Stimulated activated CD4-positive, alpha-beta T cell treated with anti-CD3 and anti-CD28 coated beads, Interleukin-12 subunit alpha, Interleukin-12 subunit beta, amount 100 ng/mL, for 24 hours (primary cell): ENCODE data around the gene OCA2.

ENCODE experiments used
- DNase-seq, 2 experiments: peaks; one replicate each; pipeline ENCODE4 v3.0.0-alpha.2; 2020; ENCODE audit warnings: low read depth in 2 of 2

The OCA2 gene

DNA sequence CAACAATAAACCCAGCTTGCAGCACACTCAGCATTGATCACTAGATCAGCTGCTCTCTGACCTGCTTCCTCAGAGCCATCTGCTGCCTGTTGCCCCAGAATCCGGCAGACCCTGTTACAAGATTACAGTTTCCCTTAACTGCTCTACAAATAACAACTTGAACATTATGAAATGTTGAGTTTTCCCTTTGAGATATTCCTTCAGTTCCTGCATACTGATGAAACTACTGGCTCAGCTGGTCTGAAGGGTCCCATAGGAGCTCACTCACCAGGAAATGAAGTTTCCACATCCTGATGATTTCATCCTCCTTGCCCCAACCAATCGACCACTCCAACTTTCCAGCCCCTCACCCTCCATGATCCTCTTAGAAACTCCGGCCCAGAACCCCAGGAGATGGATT is 281.9 kb downstream of the OCA2 start:
- no peak for DNase-seq

DNA sequence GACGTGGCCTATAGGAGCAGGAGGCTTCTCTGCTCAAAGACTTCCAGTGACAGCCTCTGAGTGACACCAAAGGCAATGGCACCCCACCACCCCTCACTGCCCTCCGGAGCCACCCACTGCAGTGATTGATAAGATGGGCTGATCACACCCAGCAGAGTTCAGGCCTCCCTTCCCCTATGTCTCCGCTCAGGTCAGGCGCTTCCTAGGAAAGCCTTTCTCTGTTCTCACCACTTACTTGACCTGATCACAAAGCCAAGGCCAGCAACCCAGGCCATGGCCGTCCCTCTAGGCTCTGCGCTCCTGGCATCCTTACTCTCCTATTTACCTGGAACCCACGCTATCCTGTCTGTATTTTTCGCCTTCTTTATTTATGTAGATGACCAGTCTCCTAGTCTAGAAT is 282.3 kb downstream of the OCA2 start:
- no peak for DNase-seq

DNA sequence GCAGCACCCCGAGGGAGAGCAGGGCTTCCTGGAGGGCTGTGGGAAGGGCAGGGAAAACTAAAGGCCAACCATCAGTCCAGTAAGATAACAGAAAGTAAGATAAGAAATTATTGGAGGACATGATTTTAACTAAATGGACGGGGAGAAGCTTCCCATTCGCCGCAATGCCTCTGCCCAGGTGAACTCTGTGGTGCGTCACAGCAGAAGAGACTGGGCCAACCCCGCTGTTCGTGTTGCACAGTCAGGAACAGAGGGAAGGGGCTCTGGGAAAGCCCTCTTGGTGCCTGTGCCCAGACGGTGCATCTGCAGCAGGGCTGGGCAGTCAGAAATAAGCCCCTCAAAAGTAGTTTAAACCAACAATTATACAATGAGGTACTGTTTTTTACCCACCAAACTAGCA is 284.1 kb downstream of the OCA2 start:
- no peak for DNase-seq

DNA sequence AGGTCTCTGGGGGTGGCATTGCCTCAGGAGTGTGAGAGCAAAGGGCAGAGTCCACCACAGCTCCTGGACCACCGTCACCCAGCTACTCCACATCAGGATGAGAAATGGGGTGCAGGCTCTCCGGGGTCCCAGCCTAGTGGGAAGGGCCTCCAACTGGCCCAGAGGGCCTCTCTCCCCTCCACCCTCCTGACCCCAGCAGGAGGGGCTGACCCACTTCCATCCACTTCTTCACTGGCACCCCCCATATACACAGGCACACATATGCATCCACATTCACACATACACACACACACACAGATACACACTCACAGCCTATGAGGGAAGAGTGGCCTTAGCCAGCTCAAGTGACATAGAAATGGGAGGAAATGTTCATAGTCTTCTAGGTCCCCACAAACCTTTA is 286.0 kb downstream of the OCA2 start:
- no peak for DNase-seq

DNA sequence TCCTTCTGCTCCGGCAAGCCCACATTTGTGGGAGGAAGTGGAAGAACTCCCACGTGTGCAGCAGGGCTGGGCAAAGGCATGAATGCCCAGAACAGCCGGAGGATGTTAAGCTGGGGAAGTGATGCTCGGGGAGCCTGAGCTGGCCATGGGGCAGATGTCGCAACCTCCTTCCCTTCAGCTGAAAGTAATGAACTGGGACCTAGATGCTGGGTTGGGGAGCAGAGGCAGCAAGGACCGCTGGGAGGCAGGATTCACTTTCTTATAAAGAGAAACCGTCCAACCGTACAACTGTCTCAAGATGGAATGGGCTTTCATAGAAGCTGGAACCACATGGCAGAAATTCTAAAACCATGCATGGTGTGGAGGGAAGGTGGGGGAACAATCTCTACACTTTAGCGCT is 290.9 kb downstream of the OCA2 start:
- DNase-seq = no peak

DNA sequence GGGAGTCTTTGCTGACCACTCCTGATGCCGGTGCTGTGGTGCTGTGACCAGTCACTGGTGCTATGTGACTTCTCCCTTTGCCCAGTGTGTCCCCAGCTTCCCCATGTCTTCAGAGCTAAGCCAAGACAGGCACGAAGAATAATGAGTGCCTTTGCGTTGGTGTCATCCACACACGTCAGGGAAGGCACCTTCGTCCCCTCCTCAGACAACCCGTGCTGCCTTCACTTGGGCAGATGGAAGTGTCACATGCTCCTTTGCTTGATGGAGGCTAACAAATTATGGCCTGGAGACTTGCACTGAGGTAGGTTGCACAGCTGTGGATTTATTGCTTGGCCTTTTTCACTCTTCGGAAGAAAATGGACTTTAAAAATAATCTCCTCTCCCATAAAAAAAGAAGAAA is 291.8 kb downstream of the OCA2 start:
- DNase-seq = no peak

DNA sequence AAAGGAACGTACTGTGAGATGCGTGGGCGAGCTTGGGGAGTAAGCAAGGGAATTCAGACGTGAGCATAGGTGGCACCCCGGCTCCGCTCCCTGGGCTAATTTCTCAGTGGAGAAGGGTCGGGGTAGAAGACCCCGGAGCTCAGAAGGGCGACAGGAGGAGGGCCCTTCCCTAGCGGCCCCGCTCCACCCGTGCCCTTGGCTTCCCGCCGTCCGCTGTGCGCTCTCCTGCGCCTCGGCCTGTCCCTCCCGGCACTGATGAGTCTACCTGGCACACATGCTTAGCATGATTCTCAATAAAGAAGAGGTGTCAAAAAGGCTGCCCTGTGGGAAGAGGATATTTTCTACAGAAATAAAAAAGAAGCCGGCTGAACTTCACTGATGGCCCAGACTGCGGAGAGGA is 292.7 kb downstream of the OCA2 start:
- no peak for DNase-seq

DNA sequence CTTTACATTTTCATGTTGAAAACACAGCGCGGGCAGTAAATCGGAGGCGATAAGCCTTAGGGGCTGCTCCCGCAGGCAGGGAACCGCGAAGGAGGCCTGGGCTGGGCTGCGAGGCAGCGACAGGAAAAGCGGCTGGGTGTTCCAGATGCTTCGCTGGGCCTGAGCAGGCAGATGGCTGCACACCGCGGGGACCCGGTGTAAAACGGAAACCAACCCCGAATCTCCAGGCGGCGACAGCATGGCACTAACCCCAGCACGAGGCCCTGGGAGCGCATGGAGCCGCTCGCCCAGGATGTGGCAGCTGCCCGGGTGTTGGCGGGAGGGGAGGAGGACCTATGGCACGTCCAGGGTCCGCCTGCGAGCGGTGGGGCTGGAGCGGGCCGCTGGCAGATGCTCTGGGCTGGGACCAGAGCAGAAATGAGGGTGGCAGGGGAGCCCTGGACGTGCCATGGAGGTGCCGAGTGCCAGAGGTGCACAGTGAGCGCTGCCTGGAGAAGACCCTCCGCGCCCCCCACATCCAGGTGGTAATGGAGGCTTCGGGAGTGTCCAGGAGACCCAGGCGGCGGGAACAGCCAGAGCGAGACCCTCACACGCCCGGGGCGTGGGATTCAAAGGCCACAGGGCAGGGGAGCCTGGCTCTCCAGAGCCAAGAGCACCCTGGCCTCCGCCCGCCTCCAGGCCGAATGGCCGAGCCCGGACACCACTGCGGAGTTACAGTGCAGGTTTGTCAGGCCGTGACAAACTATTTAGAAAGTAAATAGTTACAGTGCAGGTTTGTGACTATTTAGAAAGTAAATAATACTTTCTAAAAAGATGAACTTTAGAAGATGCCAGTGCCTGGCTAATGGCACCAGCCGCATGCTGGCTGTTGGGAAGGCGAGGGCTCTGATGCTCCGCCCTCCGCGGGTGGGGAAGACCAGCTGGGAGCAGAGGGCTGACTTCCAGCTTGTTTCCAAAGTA is 293.6 kb downstream of the OCA2 start:
- no peak for DNase-seq

DNA sequence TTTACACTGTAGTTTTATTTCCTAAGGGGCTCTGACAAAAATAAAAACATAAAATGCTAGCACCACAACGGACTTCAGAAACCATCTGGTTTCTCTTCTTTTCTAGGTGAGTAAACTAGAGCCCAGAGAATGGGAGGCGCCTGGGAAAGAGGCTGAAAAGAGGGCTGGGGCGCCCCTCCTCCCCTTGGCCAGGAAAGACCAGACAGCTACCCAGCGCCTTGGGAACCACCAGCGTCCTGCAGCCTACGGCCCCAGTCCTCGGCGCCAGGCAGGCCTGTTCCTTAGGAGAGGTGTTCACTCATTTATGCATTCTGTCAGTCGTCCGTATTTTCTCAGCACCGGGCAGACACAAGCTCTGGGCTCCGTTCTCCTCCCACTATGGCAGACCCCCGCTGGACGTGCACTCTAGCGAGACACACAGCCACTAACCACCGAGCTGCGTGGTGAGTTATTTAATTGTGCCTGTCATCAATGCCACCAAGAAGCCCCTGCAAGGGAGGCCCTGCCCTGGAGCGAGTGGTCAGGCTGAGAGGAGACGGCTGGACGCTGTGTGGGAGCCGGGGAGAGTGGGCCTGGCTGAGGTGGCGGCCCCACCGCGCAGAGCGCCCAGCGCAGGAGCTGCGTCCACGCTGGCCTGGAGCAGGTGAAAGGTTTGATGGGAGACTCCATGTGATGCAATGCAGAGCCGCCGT is 294.4 kb downstream of the OCA2 start:
- DNase-seq = no peak

DNA sequence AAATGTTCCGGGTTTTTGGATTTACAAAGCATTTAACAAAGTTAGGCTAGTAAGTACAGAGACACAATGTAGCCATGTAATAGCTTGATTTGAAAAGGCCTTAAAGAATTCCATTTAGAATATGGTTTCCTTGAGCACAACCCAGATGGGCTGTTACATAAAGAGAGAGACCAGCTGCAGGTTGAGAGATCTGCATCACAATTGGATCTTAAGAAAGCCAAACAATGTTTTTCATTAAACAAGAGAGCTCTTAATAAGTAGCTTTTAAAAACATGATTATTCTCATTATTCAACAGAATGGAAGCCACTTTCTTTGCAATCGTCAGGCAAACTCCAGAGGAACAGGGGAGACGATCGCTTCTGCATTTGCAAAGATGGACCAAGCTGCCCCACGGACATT is 300.3 kb downstream of the OCA2 start:
- no peak for DNase-seq

DNA sequence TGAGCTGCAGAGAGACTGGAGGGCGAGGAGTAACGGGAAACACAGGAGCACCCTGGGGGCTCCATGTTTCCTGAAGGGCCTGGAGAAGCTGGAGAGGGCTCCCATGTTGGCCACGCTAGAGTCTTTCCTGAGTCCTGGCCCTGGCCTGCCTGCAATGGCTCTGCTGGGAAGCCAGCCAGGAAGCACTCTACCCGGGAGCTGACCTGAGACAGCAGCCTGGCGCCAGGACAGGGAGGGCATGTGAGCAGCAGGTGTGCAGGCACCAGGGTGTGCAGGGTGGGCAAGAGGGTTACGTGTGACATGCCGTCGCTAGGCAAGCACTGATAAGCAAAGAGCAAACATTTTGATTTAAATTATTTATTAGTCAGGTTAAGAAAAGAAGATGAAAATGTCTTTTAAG is 301.4 kb downstream of the OCA2 start:
- DNase-seq = no peak

DNA sequence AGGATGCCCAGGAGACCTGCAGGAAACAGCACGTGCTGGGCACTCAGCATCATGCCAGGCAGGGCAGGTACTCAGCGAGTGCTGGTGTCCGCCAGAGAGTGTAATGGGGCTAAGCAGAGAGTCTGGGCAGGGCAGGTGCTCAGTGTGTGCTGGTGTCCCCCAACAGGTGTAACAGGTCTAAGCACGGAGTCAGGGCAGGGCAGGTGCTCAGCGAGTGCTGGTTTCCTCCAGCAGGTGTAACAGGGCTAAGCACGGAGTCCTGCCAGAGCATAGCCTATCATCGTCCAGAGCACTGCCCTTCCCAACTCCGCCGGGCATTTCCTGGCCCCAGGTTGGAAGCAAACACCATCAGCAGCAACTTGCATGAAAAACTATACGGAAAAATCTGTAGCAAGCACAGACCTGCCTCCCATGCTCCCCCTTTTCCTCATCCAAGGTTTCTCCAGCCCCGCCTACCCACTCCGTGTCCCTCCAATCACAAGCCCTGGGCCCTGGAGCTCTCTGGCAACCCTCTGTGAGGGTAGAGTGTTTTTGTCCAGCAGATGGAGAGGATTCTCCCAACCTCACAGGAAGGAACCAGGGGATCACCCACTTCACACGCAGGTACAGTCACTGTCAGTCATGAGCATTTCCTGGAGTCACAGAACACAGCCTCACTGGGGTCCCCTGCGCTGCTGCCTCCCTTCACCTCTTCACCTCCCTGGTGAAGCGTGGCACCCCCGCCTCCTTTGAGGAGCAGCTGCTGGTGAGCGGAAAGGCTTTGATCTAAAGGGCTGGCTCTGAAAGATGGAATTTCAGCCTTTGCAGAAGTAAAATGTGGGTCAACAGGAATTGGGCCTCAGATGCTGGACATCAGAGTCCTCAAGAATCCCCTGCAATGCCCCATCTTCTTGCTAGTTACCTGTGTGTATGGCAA is 302.5 kb downstream of the OCA2 start:
- no peak for DNase-seq

DNA sequence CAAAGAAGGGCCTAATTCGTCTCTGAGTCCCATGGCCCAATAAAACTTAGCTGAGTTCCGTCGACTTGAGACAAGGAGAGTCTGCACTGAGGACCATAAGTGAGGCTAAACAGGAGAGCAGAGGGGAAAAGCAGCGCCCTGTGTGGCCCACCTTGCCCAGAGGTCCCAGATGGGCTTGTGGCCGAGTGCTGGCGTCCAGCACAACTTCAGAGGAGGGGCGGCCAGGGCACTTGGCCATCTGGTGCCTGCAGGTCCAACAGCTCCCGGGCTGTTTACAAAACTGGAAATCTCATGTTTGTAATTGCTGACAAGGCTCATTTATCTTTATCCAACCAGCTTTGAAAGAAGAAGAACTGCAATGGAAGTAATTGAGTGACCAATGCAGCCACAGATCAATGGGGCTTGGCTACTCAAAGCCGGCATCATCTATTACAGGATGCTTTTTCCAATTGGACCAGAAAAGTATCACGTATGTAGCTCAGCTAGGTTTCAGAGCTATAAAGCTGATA is 306.3 kb downstream of the OCA2 start:
- no peak for DNase-seq

DNA sequence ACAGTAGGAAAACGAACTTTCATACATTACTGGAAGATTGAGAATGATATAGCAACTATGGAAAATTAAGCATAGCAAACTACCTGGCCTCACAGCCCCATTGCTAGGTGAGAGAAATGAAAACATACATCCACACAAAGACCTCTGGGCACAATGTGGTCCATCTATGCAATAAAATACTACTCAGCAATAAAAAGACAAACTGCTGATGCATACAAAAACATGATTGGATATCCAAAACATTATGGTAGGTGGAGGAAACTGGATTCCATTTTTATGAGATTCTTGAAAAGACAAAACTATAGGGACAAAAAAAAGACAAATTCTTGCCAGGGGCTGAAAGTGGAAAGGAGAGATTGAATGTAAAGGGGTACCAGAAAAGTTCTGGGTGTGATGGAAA is 308.8 kb downstream of the OCA2 start:
- DNase-seq = no peak

DNA sequence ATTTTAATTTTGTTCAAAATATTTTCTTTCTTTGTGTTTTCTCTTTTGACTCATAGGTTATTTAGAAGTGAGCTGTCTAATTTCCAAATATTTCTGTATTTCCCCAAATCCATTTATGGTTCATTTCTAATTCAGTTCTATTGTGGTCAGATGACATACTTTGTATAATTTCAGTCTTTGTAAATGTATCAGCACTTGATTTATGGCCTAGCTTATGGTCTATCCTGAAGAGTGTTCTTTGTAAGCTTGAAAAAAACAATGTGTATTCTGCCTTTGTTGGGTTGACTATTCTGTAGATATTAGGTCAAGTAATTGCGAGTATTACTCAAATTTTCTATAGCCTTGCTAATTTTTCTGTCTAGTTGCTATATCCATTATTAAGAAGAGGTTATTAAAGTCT is 311.2 kb downstream of the OCA2 start:
- no peak for DNase-seq

DNA sequence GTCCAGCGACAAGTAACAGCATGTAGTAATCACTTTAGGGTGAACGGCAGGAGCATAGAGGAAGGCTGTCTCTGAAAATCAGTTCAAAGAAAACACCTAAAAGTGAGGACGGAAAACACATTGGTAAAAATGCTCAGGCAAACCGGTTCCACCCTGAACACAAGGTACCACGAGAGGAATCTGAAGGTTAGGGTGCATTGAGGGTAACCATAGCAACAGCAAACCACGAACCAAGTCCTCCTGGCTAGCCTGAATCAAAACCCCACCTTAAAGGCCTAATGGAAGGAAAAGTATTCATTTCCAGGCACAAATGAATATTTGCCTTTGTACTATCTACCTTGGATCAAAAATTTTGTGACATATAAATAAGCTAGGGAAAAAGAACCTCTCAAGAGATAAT is 315.0 kb downstream of the OCA2 start:
- no peak for DNase-seq

DNA sequence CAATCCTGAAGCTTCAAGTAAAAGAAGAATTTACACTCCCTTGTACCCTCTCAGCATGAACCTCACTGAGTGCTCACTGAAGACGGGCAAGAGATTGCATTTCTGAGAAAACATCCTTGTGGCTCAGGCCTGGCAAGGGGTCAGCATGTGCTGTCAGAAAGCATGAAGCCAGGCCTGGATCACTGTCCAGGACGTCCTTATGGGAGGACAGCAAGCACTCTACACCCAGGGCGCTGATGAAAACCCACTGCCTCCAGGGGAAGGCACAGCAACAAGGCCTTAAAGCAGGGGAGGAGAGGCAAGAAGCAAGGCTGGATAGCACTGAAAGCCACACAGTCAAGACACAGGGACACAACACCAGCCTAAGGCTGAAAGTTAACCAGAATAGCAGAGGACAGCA is 315.4 kb downstream of the OCA2 start:
- DNase-seq = no peak

DNA sequence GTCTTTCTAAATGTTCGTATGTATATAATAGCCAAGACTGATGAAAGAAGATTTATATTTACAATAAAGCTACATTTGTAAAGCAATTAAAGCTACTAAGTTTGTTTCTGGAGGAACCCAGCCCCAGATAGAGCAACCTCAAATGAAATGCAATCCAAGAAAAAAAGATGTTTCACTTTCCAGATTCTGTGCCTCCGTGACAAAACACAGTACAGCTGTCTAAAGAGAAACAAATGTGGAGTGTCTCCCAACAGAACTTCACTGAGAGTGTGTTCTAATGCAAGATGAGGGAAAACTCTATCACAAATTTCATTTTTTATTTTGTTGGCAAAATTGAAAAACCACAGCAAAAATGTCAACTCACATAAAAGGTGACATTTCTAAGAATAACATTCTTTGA is 317.0 kb downstream of the OCA2 start:
- DNase-seq = no peak

DNA sequence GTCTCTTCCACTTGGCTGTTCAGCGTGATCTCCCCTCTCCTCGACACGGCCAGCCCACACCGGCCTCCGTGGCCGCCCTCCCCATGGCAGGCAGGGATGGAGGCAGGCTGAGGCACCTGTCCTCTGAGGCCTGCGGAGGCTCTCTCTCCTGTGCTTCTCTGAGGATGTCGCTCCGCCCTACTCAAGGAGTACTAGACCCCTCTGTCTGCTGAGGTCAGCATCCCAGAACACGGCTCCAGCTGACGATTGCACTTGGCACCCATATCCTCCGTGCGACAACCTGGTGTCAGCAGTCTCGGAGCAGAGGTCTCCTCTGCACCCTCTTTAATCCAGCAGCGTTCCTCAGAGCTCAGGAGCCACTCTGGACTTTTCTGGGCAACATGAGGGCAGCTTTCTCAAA is 322.6 kb downstream of the OCA2 start:
- DNase-seq = no peak

DNA sequence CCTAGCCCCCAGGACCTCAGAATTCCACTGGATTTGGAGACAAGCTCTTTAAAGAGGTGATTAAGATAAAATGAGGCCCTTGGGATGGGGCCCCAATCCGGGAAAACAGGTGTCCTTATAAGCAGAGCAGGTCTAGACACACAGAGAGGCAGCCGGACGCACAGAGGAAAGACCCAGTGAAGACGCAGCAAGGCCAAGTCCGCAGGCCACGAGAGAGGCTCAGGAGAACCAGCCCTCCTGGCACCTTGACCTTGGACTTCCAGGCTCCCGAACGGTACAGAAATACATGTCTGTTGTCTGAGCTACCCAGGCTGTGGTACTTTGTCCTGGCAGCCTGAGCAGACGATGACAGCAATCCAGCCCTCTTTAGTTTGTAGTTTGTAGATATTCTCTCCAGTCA is 324.5 kb downstream of the OCA2 start:
- no peak for DNase-seq

DNA sequence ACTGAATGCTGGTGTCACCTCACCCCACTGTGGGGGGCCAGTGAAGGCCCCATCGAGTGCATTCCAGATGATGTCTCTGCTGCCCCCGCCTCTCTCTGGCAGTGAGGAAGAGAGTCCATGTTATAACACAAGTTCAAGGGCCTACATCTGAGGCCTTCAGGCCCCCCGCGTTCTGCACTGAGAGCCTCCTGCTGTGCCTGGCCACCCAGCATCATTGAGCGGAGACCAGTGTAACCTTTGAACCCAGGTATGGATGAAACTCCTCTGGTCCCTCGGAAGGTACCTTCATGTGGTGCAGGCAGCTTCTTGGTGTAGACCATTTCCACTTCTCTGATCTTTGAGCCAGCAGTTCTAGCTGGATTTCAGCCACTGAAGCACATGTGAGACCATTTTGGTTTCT is 324.9 kb downstream of the OCA2 start:
- no peak for DNase-seq

DNA sequence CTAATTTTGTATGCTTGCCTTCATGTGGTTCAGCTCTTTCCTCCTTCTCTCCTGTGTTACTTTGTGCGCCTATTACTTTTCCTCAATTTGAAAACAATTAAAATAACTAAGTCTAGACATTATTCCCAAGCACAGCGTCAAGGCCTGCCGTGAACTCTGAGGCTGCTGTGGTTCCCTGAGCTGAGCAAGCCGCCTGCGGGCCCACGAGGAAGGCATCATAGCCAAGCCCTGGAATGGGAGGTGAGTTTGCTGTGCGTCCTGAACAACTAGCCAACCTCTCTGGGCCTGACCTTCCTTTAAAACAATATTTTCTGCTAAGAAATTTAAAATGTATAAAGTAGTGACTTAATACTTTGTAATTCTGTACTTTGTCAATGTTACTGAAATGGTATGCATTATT is 327.2 kb downstream of the OCA2 start:
- no peak for DNase-seq
